ENCODE measurements around the gene FRMPD4. TPM values are rescaled to one million over a fixed set of nuclear protein-coding genes. Genes with fewer than 3 reads are reported as not detected.
"Not testable (repeated sequence)": the region's sequence is repeated elsewhere in the genome, so short reads cannot be mapped to it uniquely, and the experiment has no call there.

The FRMPD4 gene
- total and polyA plus RNA-seq, 5 donors: 0.33 to 2.1 (median 0.43) TPM

DNA sequence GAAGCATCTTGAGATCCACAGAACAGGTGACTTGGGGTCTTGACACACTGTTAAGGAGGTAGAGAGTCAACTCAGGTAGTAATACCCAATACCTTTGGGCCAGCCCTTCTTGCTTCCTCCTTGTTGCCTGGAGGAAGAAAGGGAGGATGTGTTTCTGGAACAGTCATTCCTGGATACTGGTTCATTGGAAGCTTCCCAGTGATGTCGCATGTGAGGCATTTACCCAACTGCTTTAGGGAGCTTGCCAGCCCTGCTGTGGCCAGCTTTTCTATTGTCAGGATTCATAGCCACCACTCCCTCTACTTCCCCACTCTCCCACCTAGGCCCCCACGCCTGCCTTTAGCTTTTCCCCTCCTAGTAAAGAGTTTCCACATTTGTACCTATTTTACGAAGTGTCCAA, 342.7 kb downstream of the FRMPD4 start:
- ATAC-seq (no peak), DNase-seq (no peak)
- Histone ChIP-seq H3K4me3 (ENCODE audit: low read length) (no peak overlapping the region), H3K4me1 (ENCODE audit: control insufficient read depth, insufficient read depth, low read length) (no peaks in the 10 kb centered on the region), H3K9me3 (ENCODE audit: control insufficient read depth, low read length) (no peaks in the 10 kb centered on the region), H3K27me3 (ENCODE audit: control insufficient read depth, insufficient read depth) (no peaks in the 10 kb centered on the region), H3K27ac (ENCODE audit: low read length) (no peak overlapping the region)
- WGBS: 74% methylated on average over 3 of the region's 3 CpGs
- intact Hi-C loops (cut with DNase I): no loop called here

DNA sequence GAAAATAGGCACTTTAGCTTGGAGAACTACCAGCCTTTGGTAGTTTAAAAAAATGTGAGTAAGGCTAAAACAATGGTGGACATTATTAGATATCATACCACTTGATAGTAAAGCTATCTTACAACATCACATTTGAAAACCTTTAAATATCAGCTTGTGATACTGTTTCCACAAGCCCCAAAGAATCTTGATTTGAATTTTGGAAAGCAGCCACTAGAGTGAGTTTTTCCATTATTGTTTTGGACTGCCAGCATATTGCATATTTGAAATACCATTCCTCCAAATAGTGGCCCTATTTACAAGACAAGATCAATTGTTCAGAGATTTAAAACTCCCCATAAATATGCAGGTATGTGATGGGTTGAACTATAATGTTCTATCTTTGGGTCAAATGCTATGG, 349.9 kb downstream of the FRMPD4 start:
- intact Hi-C loops (cut with DNase I): no loop called here
- Histone ChIP-seq H3K4me1 (ENCODE audit: control insufficient read depth, insufficient read depth, low read length) (no peaks in the 10 kb centered on the region), H3K27me3 (ENCODE audit: control insufficient read depth, insufficient read depth) (no peaks in the 10 kb centered on the region), H3K9me3 (ENCODE audit: control insufficient read depth, low read length) (no peaks in the 10 kb centered on the region), H3K27ac (ENCODE audit: low read length) (no peak overlapping the region), H3K4me3 (ENCODE audit: low read length) (no peak overlapping the region)
- DNase-seq (no peak), ATAC-seq (no peak)

DNA sequence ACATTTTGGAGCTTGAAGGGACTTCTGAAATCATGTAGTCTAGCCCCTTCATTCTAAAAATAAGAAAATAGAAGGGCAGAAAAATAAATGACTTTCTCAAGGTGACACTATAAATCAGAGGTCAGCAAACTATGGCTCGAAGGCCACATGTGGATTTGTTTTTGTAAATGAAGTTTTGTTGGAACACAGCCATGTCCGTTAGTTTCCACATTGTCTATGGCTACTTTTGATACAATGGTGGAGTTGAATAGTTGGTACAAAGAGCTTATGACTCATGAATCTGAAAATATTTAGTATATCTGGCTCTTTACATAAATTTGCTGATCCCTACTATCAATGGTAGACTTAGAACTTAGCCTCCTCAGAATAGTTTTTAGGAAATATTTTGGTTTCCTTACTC, 350.5 kb downstream of the FRMPD4 start:
- Histone ChIP-seq H3K4me3 (ENCODE audit: low read length) (no peak overlapping the region), H3K27me3 (ENCODE audit: control insufficient read depth, insufficient read depth) (no peaks in the 10 kb centered on the region), H3K27ac (ENCODE audit: low read length) (no peak overlapping the region), H3K9me3 (ENCODE audit: control insufficient read depth, low read length) (no peaks in the 10 kb centered on the region), H3K4me1 (ENCODE audit: control insufficient read depth, insufficient read depth, low read length) (no peaks in the 10 kb centered on the region)
- intact Hi-C loops (cut with DNase I): no loop called here
- WGBS: 45% methylated on average over 2 of the region's 2 CpGs
- ATAC-seq: no peak
- no peak for DNase-seq

DNA sequence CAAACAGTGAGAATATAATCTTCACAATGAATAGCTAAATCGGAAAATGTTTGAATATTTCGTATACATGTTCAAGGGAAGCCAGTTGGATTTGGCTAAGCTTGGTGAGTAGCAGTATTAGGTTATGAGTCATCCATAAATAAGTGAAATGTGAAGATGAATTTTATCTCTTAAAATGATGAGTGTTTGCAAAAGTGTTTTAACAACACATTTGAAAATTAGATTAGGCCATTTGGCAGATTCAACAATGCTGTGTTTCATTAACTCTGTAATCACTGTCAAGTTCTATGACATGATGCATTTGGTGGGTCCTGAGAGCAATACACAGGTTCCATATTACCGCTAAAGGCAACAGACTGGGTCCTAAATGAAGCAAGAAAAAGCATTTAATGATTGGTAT, 351.1 kb downstream of the FRMPD4 start:
- no peaks in the 10 kb centered on the region for H3K4me1 ChIP-seq (ENCODE audit: control insufficient read depth, insufficient read depth, low read length)
- no peaks in the 10 kb centered on the region for H3K27me3 ChIP-seq (ENCODE audit: control insufficient read depth, insufficient read depth)
- no peaks in the 10 kb centered on the region for H3K9me3 ChIP-seq (ENCODE audit: control insufficient read depth, low read length)
- 46% methylated on average over 3 of the region's 3 CpGs for WGBS
- DNase-seq (no peak), ATAC-seq (no peak)
- no peak overlapping the region for H3K4me3 ChIP-seq (ENCODE audit: low read length)
- H3K27ac ChIP-seq (ENCODE audit: low read length): no peak overlapping the region
- intact Hi-C loops (cut with DNase I): no loop called here

DNA sequence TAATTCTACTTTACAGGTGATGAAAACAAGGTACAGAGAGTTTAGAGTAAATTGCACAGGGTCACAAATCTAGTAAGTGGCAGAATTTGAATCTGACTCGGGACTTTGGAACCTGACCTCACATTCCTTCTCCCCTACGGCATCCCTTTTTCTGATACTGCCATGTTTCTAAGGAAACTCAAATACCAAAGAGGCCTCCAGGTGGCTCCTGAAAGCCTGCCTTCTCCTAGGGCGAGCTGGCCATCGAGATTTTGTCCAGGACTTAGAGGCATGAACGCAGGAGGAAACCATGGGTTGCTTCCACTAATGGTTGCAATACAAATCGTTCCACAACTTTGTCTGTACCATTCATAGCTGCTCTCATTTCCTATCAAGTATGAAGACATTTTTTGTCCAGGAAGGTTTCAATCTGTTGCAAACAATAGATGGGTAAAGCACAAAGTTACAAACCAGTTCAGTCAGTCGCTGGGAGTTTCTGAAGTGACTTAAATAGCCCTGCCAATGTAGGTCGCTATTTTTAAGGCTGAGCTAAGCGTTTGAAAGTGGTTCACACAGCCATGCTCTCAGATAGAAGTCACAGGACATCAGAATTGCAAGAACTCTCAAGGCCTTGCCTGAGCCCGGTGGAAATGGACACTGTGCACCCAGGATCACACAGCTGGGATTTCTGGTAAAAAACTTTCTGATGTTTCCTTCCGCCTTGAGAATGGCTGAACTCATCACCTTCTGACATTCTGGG, 356.3 kb downstream of the FRMPD4 start:
- peak overlapping the region; percentile 80 for H3K27ac ChIP-seq (ENCODE audit: low read length)
- ATAC-seq: peak; percentile 78

DNA sequence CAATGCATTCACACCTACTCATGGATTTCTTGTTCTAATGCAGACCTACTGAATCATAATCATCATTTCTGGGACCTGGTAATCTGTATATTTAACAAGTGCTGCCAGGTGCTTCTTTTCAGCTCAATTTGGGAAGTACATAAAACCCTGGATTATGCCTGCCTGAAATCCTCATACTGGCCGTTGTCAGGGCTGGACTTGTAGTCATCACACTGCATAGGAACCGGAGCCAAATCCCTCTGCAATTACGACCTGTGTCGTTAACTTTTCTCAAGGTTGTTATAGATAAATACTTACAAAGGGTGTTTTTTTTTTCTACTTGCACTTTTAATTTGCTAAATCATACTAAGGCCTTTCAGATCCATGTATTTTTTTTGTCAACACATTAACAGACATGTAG, 358.1 kb downstream of the FRMPD4 start:
- WGBS: 58% methylated on average over 4 of the region's 4 CpGs
- ATAC-seq: no peak
- Histone ChIP-seq H3K4me1 (ENCODE audit: control insufficient read depth, insufficient read depth, low read length) (no peaks in the 10 kb centered on the region), H3K27me3 (ENCODE audit: control insufficient read depth, insufficient read depth) (no peaks in the 10 kb centered on the region), H3K27ac (ENCODE audit: low read length) (no peak overlapping the region), H3K4me3 (ENCODE audit: low read length) (no peak overlapping the region), H3K9me3 (ENCODE audit: control insufficient read depth, low read length) (no peaks in the 10 kb centered on the region)
- DNase-seq: no peak
- intact Hi-C loops (cut with DNase I): no loop called here

More for the DNA sequence above, 356.3 kb downstream of the FRMPD4 start:
- Histone ChIP-seq H3K4me3 (ENCODE audit: low read length) (no peak overlapping the region), H3K27me3 (ENCODE audit: control insufficient read depth, insufficient read depth) (no peaks in the 10 kb centered on the region), H3K4me1 (ENCODE audit: control insufficient read depth, insufficient read depth, low read length) (no peaks in the 10 kb centered on the region), H3K9me3 (ENCODE audit: control insufficient read depth, low read length) (no peaks in the 10 kb centered on the region)
- DNase-seq: no peak
- 67% methylated on average over 11 of the region's 11 CpGs for WGBS
- intact Hi-C loops (cut with DNase I): no loop called here

DNA sequence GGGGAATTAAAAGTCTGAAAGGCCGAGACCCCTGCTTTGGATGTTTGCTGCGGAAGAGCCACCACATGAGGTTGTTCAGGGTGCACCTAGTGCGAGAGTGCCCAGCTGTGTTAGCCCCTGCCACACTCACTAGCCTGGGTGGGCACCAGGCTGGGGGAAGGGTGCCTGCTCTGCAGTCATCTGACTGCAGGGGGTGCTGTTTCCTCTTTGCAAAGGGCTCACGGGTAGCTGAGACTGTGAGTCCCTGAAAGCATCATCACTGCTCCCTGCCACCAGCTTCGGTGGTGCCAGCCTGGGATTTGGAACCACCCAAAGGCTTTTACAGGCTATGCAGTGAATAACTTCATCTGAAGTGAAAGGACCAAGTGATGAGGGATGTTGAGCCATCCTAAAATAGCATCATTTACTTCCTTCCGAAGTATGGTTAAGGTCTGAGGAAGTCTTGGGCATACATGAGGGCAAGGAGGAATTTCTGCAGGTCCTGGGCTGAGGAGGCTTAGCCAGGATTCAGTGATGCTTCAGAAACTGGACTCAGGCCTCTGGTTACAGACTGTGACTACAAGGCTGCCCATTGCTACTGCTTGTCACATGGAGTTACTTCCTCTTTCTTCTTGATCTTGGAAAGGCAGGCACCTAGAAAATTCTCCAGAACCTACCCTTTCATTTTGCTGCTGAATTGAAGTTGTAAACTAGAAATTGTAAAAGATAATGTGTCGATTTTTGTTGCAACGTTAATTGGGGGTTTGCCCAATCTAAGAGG, 359.7 kb downstream of the FRMPD4 start:
- H3K27ac ChIP-seq (ENCODE audit: low read length): no peak overlapping the region
- ATAC-seq: no peak
- WGBS: 73% methylated on average over 8 of the region's 8 CpGs
- H3K9me3 ChIP-seq (ENCODE audit: control insufficient read depth, low read length): no peaks in the 10 kb centered on the region
- H3K27me3 ChIP-seq (ENCODE audit: control insufficient read depth, insufficient read depth): no peaks in the 10 kb centered on the region
- no peak overlapping the region for H3K4me3 ChIP-seq (ENCODE audit: low read length)
- intact Hi-C loops (cut with DNase I): no loop called here
- H3K4me1 ChIP-seq (ENCODE audit: control insufficient read depth, insufficient read depth, low read length): no peaks in the 10 kb centered on the region
- DNase-seq: peak in 1 of 3 donors; percentile 44

DNA sequence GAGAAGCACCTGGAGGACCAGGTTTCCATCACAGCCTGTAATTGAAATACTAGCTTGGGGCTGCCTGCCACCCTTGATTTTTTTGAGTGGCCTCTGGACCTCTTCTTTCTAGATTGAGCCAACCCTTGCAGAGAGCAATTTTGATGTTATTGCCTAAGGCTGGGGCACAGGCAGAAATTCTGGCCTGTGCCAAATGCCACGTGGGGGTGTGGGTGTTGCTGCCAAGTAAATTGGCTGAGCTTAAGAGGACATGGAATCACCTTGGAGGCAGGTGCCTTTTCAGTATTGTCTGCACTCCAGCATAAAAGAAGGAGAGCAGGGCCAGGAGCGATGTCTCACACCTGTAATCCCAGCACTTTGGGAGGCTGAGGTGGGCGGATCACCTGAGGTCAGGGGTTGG, 366.9 kb downstream of the FRMPD4 start:
- intact Hi-C loops (cut with DNase I): loop anchor here in 1 of 4 donors (10.0 kb wide), 1 partner anchor 130 kb away; no protein-coding TSS in a partner anchor
- DNase-seq: no peak
- Histone ChIP-seq H3K4me1 (ENCODE audit: control insufficient read depth, insufficient read depth, low read length) (no peaks in the 10 kb centered on the region), H3K27me3 (ENCODE audit: control insufficient read depth, insufficient read depth) (no peaks in the 10 kb centered on the region), H3K4me3 (ENCODE audit: low read length) (no peak overlapping the region), H3K27ac (ENCODE audit: low read length) (no peak overlapping the region), H3K9me3 (ENCODE audit: control insufficient read depth, low read length) (no peaks in the 10 kb centered on the region)
- 78% methylated on average over 3 of the region's 3 CpGs for WGBS
- ATAC-seq: no peak

DNA sequence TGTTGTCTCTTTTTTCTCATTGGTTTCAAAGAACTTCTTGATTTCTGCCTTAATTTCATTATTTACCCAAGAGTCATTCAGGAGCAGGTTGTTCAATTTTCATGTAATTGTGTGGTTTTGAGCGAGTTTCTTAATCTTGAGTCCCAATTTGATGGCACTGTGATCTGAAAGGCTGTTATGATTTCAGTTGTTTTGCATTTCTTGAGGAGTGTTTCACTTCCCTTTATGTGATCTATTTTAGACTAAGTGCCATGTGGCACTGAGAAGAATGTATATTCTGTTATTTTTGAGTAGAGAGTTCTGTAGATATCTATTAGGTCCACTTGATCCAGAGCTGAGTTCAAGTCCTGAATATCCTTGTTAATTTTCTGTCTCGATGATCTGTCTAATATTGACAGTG, 377.1 kb downstream of the FRMPD4 start:
- 87% methylated on average over 2 of the region's 2 CpGs for WGBS
- H3K4me1 ChIP-seq (ENCODE audit: control insufficient read depth, insufficient read depth, low read length); H3K27me3 ChIP-seq (ENCODE audit: control insufficient read depth, insufficient read depth); H3K4me3 ChIP-seq (ENCODE audit: low read length); ATAC-seq; DNase-seq; H3K9me3 ChIP-seq (ENCODE audit: control insufficient read depth, low read length); intact Hi-C loops (cut with DNase I); H3K27ac ChIP-seq (ENCODE audit: low read length): not testable (repeated sequence)

DNA sequence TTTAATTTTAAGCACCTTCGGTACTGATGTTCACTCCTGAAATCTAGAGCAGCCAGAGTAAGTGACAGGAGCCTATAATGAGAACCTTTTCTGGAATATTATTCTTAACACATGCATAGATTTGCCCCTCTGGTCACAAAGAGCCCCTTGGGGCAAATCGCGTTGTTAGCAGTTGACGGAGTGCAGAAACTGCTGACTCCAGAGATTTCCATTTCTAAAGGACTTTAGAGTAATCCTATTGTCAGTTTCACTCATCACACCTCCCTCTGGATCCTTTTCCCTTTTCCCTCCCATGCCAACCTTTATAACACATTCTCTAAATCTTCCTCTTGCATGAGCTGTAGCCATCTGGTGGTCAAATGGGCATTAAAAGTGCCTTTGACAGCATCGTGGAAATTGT, 388.0 kb downstream of the FRMPD4 start:
- no peak for ATAC-seq

DNA sequence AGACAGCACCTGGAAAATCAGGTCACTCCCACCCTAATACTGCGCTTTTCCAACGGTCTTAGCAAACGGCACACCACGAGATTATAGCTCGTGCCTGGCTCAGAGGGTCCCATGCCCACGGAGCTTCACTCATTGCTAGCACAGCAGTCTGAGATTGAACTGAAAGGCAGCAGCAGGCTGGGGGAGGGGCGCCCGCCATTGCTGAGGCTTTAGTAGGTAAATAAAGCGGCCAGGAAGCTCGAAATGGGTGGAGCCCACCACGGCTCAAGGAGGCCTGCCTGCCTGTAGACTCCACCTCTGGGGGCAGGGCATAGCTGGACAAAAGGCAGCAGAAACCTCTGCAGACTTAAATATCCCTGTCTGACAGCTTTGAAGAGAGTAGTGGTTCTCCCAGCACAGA, 399.8 kb downstream of the FRMPD4 start:
- H3K4me1 ChIP-seq (ENCODE audit: control insufficient read depth, insufficient read depth, low read length); H3K27me3 ChIP-seq (ENCODE audit: control insufficient read depth, insufficient read depth); ATAC-seq; H3K27ac ChIP-seq (ENCODE audit: low read length); intact Hi-C loops (cut with DNase I); H3K9me3 ChIP-seq (ENCODE audit: control insufficient read depth, low read length); H3K4me3 ChIP-seq (ENCODE audit: low read length): not testable (repeated sequence)
- WGBS: 77% methylated on average over 11 of the region's 11 CpGs
- peak in 1 of 3 donors; percentile 7 for DNase-seq

More for the DNA sequence above, 388.0 kb downstream of the FRMPD4 start:
- no peak for DNase-seq
- H3K27ac ChIP-seq (ENCODE audit: low read length): no peak overlapping the region
- no peaks in the 10 kb centered on the region for H3K4me1 ChIP-seq (ENCODE audit: control insufficient read depth, insufficient read depth, low read length)
- no peaks in the 10 kb centered on the region for H3K9me3 ChIP-seq (ENCODE audit: control insufficient read depth, low read length)
- WGBS: 45% methylated on average over 5 of the region's 5 CpGs
- H3K4me3 ChIP-seq (ENCODE audit: low read length): no peak overlapping the region
- intact Hi-C loops (cut with DNase I): no loop called here
- H3K27me3 ChIP-seq (ENCODE audit: control insufficient read depth, insufficient read depth): no peaks in the 10 kb centered on the region
